HG03442 (cell line): ENCODE data around the gene PANK2.
"Not testable (repeated sequence)": the region's sequence is repeated elsewhere in the genome, so short reads cannot be mapped to it uniquely, and the experiment has no call there.

ENCODE experiments used
- ATAC-seq: cut with Tn5 transposase; IDR thresholded peaks from one replicate; pipeline ENCODE4 v1.9.1; 2021; ENCODE audit warnings: mild to moderate bottlenecking, moderate library complexity; ENCODE audit not compliant: unreplicated experiment

The PANK2 gene

GRCh38 chr20:3888622-3889488 lies at the start of gene PANK2:
Gene PANK2, plus strand, starts transcription at chr20:3889387.
- peak; percentile 91 for ATAC-seq

DNA sequence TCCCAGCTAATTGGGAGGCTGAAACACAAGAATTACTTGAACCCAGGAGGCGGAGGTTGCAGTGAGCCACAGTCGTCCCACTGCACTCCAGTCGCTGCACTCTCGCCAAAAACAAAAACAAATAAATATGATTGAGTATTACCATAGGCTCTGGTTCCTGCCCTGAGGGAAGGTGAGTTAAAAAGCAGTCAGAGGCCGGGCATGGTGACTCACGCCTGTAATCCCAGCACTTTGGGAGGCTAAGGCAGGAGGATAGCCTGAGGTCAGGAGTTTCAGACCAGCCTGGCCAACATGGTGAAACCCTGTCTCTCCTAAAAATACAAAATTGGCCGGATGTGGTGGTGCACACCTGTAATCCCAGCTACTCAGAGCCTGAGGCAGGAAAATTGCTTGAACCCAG lies 49.0 kb upstream of the PANK2 start:
- ATAC-seq: not testable (repeated sequence)

GRCh38 chr20:3842348-3842930 lies 46.7 kb upstream of the PANK2 start:
- ATAC-seq: no peak

DNA sequence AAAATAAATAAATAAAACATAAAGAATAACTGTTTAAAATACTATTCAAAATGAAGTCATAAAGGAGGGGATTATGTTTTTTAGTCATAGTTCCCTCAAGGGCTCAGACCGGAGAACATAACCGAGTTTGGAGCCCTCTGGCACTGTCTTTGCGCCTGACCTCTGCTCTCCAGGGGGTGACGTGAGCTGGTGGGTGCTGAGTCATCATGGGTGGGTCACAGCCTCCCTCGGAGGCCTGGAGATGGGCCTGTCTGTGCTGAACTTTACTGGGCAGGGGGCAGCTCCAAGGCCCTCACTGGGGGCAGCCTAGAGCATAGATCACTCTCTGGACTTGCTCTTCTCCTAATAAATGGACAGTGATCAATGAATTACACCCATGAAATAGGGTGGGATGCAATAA lies 45.7 kb upstream of the PANK2 start:
- ATAC-seq: no peak

DNA sequence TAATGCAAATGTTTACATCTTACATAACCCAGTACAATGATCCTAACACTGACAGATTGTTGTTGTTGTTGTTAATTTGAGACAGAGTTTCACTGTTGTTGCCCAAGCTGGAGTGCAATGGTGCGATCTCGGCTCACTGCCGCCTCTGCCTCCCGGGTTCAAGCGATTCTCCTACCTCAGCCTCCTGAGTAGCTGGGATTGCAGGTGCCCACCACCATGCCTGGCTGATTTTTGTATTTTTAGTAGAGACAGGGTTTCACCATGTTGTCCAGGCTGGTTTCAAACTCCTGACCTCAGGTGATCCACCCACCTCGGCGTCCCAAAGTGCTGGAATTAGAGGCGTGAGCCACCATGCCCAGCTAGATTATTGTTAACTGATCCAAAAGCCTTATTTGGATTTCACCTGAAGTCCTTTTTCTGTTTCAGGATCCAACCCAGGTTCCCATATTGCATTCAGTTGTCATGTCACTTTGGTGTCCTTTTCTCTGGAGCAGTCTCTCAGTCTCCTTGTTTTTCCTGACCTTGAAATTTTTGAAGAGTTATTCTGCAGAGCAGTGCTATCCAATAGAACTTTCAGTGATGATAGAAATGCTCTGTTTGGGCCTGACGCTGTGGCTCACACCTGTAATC lies 45.1 kb upstream of the PANK2 start:
- not testable (repeated sequence) for ATAC-seq

GRCh38 chr20:3846378-3846739 lies 42.8 kb upstream of the PANK2 start:
- no peak for ATAC-seq

DNA sequence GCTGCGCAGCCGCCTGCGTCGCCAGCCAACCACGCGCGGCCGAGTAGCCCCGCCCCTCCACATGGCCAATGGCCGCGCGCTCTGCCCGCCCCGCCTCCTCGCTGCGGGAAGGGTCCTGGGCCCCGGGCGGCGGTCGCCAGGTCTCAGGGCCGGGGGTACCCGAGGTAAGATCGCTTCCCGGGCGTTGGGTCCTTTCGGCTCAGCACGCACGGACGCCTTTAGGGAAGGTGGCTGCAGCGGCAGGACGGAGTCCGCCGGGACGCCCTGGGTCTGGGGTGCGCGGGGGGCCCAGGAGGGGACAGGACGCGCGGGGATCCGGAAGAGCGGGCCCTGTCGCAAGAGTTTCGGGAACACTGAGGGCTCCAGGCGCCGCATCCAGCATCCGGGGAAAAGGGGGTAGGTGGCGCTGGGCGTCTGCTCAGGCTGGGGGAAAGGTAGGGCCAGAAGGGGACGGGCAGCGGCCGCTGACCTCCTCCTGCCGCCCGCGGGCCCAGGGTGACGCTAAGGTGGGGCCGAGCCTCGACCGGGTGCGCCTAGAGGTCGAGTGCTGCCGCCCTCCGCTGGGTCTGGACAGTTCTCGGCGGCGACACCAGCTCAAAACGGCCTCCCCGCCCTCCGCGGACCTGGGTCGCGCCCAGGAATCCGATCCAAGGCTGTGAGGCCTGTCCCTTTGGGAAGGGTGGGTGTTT lies 42.3 kb upstream of the PANK2 start, which contains the start of gene MAVS:
Gene MAVS (plus strand): TSS at position 95 of the 689 bp plus-strand sequence. CDS start 7,791 bp downstream, outside the sequence.
- peak; percentile 86 for ATAC-seq

DNA sequence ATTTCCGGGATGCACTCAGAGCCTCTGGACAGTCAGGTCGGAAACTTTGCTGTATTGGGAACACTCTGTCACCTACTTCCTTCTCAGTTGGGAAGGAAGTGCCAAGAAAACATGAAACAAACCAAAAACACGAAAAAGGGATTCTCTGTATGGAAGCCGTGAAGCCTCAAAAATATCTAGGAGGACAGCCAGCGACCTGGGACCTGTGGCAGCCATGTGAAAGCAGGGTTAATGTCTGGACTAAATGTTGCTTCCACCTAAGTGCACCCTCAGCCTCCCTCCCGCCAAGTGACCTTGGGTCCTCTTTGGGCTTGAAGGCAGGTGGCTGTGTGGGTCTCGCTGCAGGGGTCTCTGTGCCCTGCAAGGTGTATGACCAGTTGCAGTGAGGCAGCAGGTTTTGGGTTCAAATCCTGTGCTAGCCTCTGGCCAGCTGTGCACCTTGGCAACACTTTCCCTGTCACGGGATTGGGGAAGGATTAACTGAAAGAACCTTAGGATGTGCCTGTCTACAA lies 41.7 kb upstream of the PANK2 start:
- ATAC-seq: no peak

DNA sequence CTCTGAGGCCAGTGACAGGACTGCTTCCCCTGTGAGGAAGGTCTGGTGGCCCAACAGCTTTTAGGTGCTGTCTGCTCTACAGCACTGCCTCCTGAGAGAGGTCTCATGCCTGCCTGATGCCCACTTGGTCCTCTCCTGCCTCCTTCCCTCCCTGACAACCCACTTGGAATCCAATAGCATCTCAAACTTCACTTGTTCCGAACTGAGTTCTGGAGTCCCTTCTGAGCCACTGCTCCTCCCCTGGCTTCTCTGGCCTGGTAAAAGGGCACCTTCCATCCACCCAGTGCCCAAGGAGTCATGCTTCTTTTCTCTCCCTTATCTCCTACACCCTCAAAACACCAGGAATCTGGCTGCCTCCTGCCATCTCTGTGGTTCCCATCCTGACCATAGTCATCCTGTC lies 40.6 kb upstream of the PANK2 start:
- ATAC-seq: no peak

GRCh38 chr20:3854462-3854871 lies 34.7 kb upstream of the PANK2 start:
- ATAC-seq: no peak

DNA sequence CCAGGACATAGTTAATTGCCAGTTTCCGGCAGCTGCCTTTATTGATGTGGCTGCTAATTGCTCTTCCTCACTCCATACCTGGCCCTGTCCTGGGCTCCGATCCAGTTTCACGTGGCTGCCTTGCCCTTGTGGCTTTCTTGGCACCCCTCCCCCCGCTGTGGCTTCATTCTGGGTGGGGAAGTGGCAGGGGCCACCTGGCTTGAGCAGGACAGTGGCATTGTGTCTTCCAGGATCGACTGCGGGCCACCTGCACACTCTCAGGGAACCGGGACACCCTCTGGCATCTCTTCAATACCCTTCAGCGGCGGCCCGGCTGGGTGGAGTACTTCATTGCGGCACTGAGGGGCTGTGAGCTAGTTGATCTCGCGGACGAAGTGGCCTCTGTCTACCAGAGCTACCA lies 31.8 kb upstream of the PANK2 start:
- ATAC-seq: no peak

GRCh38 chr20:3858689-3859088 lies 30.5 kb upstream of the PANK2 start:
- ATAC-seq: no peak

- no peak for ATAC-seq
Measured at GRCh38 chr20:3861191-3861590, 28.0 kb upstream of the PANK2 start.

DNA sequence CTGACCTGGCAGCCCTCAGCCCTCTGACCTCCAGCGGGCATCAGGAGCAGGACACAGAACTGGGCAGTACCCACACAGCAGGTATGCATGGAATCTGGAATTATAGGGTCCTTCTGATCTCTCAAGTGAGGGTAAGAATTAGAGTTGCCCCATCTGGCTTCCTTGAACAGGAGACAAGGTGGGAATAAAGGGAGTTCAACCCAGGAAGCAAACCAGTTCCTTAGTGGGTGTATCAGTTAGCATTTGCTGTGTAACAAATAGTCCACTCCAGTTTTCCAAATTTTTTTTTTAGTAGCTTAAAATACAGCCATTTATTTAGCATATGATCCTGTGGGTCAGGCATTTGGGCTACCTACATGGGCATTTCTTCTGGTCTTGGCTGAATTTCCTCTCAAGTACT lies 26.9 kb upstream of the PANK2 start:
- no peak for ATAC-seq

DNA sequence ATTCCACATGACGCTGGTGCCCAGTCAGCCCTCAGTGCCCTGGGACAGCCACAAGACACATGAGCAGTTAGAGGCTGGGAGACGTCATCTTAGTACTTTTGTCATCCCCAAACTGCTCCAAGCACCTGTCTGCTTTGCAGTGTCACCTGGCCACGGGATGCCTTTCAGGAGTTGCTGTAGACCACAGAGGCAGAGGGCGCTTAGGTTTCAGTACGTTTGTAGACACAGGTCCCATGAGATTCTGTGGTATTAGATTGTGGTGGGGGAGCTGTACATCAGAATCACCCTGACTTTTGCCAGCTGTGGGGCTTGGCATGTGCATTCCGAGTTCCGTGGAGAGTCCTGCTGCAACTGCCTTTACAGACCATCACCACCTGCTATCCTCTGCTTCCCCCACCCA lies 25.9 kb upstream of the PANK2 start:
- ATAC-seq: no peak

GRCh38 chr20:3864518-3864917 lies 24.7 kb upstream of the PANK2 start:
- ATAC-seq: no peak

GRCh38 chr20:3865152-3865886 lies 23.9 kb upstream of the PANK2 start:
- ATAC-seq: no peak

DNA sequence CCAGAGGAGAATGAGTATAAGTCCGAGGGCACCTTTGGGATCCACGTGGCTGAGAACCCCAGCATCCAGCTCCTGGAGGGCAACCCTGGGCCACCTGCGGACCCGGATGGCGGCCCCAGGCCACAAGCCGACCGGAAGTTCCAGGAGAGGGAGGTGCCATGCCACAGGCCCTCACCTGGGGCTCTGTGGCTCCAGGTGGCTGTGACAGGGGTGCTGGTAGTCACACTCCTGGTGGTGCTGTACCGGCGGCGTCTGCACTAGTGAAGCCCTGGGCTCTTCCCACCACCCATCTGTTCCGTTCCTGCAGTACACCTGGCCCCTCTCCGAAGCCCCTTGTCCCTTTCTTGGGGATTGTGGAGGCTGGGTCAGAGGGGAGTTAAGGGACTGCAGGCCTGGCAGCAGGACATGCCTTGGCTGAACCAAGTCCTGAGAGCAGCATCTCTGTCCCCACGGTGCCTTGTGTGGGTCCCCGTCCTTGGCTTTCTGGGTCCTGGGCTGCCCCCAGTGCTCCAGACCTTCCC lies 23.2 kb upstream of the PANK2 start:
- no peak for ATAC-seq

DNA sequence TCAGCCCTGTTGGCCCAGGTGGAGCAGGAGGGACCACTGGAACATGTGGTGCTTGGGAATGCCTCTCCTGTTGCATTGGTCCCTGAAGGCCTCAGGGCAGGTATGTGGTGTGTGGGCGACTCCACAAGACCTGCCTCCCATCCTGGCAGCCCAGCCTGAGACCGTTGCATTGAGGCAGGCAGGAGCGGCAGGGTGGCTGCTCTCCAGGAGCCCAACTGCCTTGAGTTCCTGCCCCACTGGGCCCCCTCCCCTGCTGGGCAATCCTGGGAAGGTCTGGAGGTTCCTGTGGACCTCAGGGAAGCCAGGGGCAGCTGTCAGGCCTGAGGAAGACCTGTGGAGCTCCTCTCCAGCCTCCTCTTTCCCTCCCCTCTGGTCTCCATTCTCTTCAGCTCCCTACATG lies 22.7 kb upstream of the PANK2 start:
- ATAC-seq: no peak

GRCh38 chr20:3867802-3868201 lies 21.4 kb upstream of the PANK2 start:
- ATAC-seq: no peak
